ENCODE measurements around the gene TMEM140. TPM values are rescaled to one million over a fixed set of nuclear protein-coding genes. Genes with fewer than 3 reads are reported as not detected.
A peak's percentile ranks its signal among the peaks of the same experiment; 100 is the strongest.

TMEM140 gene
- total and polyA plus RNA-seq, 9 of the 15 experiments (the other 6 are each of a cell fraction or from before 2014, with no cell fraction given): 0.03 to 0.82 (median 0.23) TPM

GRCh38 chr7:135160858-135161653, 13.2 kb downstream of the TMEM140 start (continued):
- TF ChIP-seq, protein P1, sequence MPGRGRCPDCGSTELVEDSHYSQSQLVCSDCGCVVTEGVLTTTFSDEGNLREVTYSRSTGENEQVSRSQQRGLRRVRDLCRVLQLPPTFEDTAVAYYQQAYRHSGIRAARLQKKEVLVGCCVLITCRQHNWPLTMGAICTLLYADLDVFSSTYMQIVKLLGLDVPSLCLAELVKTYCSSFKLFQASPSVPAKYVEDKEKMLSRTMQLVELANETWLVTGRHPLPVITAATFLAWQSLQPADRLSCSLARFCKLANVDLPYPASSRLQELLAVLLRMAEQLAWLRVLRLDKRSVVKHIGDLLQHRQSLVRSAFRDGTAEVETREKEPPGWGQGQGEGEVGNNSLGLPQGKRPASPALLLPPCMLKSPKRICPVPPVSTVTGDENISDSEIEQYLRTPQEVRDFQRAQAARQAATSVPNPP (IDR thresholded peaks at IDR 0.05; ENCODE audit: borderline replicate concordance, insufficient read depth, insufficient read length): no peak
- TF ChIP-seq ZNF766 (CRISPR knock-in tag; conservative IDR thresholded peaks at IDR 0.05) (peak; percentile 78), L3MBTL2 (IDR thresholded peaks at IDR 0.05) (peak; percentile 97), REST (IDR thresholded peaks at IDR 0.05; ENCODE audit: borderline replicate concordance) (peak; percentile 60), REST (CRISPR knock-in tag; IDR thresholded peaks at IDR 0.05; ENCODE audit: low read depth) (0 out of 2 replicates have a peak, but pooled peaks have one; percentile 65), MCM2 (IDR thresholded peaks at IDR 0.05; ENCODE audit: low read depth) (no peak), ARNT (IDR thresholded peaks at IDR 0.05) (no peak), FOXK2 (conservative IDR thresholded peaks at IDR 0.05 in 1 of 2, IDR thresholded peaks at IDR 0.05 in 1 of 2; ENCODE audit: low read depth in 2 of 2) (no peak), ZNF174 (CRISPR knock-in tag; IDR thresholded peaks at IDR 0.05) (no peak), MLX (CRISPR knock-in tag; conservative IDR thresholded peaks at IDR 0.05) (no peak), MCM3 (IDR thresholded peaks at IDR 0.05) (no peak), SRSF9 (IDR thresholded peaks at IDR 0.05; ENCODE audit: borderline replicate concordance, low read depth, low read length) (no peak)
- TF ChIP-seq, protein P2, sequence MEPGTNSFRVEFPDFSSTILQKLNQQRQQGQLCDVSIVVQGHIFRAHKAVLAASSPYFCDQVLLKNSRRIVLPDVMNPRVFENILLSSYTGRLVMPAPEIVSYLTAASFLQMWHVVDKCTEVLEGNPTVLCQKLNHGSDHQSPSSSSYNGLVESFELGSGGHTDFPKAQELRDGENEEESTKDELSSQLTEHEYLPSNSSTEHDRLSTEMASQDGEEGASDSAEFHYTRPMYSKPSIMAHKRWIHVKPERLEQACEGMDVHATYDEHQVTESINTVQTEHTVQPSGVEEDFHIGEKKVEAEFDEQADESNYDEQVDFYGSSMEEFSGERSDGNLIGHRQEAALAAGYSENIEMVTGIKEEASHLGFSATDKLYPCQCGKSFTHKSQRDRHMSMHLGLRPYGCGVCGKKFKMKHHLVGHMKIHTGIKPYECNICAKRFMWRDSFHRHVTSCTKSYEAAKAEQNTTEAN (CRISPR knock-in tag; IDR thresholded peaks at IDR 0.05): no peak

Measured in K562 (cell line).